GM23248 (cell line): Measurements from ENCODE around the gene SLC2A9. TPM values are rescaled to one million over a fixed set of nuclear protein-coding genes. Genes with fewer than 3 reads are reported as not detected.

Source experiments
- DNase-seq: peaks from one replicate; pipeline ENCODE4 v3.0.0-alpha.2; 2015
- H2AFZ ChIP-seq: fragments of 200-600 bp; sonication (generic); 2 replicates; pipeline ENCODE4 v1.6.1; 2016; ENCODE audit warnings: antibody characterized with exemption
- H3F3A ChIP-seq: fragments of 200-600 bp; sonication (generic); 2 replicates; pipeline ENCODE4 v1.6.1; 2016; ENCODE audit warnings: mild to moderate bottlenecking, antibody characterized with exemption, mixed run types; ENCODE audit not compliant: insufficient read depth
- H3K27ac ChIP-seq: fragments of 200-600 bp; sonication (generic); 2 replicates; pipeline ENCODE4 v1.5.1; 2016; ENCODE audit warnings: mild to moderate bottlenecking
- H3K27me3 ChIP-seq: fragments of 200-600 bp; sonication (generic); replicated peaks from 2 replicates; pipeline ENCODE4 v1.6.1; 2016; ENCODE audit warnings: mild to moderate bottlenecking; ENCODE audit not compliant: insufficient read depth
- H3K36me3 ChIP-seq: fragments of 200-600 bp; sonication (generic); 2 replicates; pipeline ENCODE4 v1.6.1; 2016; ENCODE audit warnings: low read depth, mild to moderate bottlenecking
- H3K4me1 ChIP-seq: fragments of 200-600 bp; sonication (generic); 2 replicates; pipeline ENCODE4 v1.6.1; 2016; ENCODE audit warnings: mild to moderate bottlenecking; ENCODE audit not compliant: insufficient read depth
- H3K4me2 ChIP-seq: fragments of 200-600 bp; sonication (generic); one replicate; pipeline ENCODE4 v1.6.1; 2016; ENCODE audit warnings: mild to moderate bottlenecking; ENCODE audit not compliant: unreplicated experiment
- H3K4me3 ChIP-seq: fragments of 200-600 bp; sonication (generic); 2 replicates; pipeline ENCODE4 v1.5.1; 2016; ENCODE audit warnings: mild to moderate bottlenecking
- H3K79me2 ChIP-seq: fragments of 200-600 bp; sonication (generic); 2 replicates; pipeline ENCODE4 v1.6.1; 2016; ENCODE audit warnings: mild to moderate bottlenecking; ENCODE audit not compliant: insufficient read depth
- H3K9ac ChIP-seq: fragments of 200-600 bp; sonication (generic); 2 replicates; pipeline ENCODE4 v1.6.1; 2016; ENCODE audit warnings: mild to moderate bottlenecking
- H3K9me2 ChIP-seq: fragments of 200-600 bp; sonication (generic); 2 replicates; pipeline ENCODE4 v1.6.1; 2016; ENCODE audit warnings: mixed run types, mild to moderate bottlenecking, moderate library complexity; ENCODE audit not compliant: insufficient read depth
- H3K9me3 ChIP-seq: fragments of 200-600 bp; sonication (generic); one replicate; pipeline ENCODE4 v1.6.1; 2017; ENCODE audit warnings: low read depth
- H4K20me1 ChIP-seq: fragments of 200-600 bp; sonication (generic); 2 replicates; pipeline ENCODE4 v1.6.0; 2016; ENCODE audit not compliant: insufficient read depth
- EZH2 ChIP-seq: fragments of 200-600 bp; sonication (generic); IDR thresholded peaks from 2 replicates; pipeline ENCODE4 v1.6.1; 2018; ENCODE audit warnings: antibody characterized with exemption, mild to moderate bottlenecking; ENCODE audit not compliant: insufficient read depth, poor library complexity, severe bottlenecking
- EZH2phosphoT487 ChIP-seq: fragments of 200-600 bp; sonication (generic); IDR thresholded peaks from 2 replicates; pipeline ENCODE4 v1.6.1; 2018; ENCODE audit warnings: antibody characterized with exemption, moderate library complexity, mild to moderate bottlenecking, low read depth; ENCODE audit not compliant: insufficient read depth
- WGBS, 2 experiments: methylation state at CpG; one replicate each; pipeline ENCODE4 v1.1.6; 2015 to 2017; ENCODE audit warnings: low lambda C conversion rate in 2 of 2, low coverage in 1 of 2; ENCODE audit errors: missing lambda C conversion rate in 2 of 2; 5-methylcytosine and 5-hydroxymethylcytosine counted together
- in situ Hi-C: fragments of 300-500 bp; cut with MboI; formaldehyde crosslinking; loops from 2 replicates; pipeline ENCODE4 v1.15.0; 2020
- polyA plus RNA-seq: library from polyadenylated mRNA; unstranded; fragments of >200 nt; fragmentation: Nextera tagmentation; extraction: Ambion mirVana; gene quantifications from 2 replicates; pipeline ENCODE4 v1.2.1, GENCODE V29; 2016
- total RNA-seq: library from RNA; depleted of rRNA; stranded (reverse); fragments of >200 nt; shearing (Covaris generic); gene quantifications from 2 replicates; pipeline ENCODE4 v1.2.3, GENCODE V29; 2014

The SLC2A9 gene
- total and polyA plus RNA-seq, 2 experiments from 2014 or later = 2.8 to 3.5 TPM

- Histone ChIP-seq H3K4me2 (no peak overlapping the region), H3K79me2 (no peaks in the 10 kb centered on the region)
- no peak for DNase-seq
These were observed 104.4 kb downstream of the SLC2A9 start for GRCh38 chr4:9916937-9917336.

GRCh38 chr4:9916346-9916745, 105.0 kb downstream of the SLC2A9 start:
- Histone ChIP-seq H3K27me3 (no peaks in the 10 kb centered on the region), H3K4me3 (no peak overlapping the region), H3K9ac (no peak overlapping the region), H3K4me2 (no peak overlapping the region), H3K4me1 (no peaks in the 10 kb centered on the region), H3K9me3 (no peaks in the 10 kb centered on the region), H3K36me3 (no peaks in the 10 kb centered on the region), H3K79me2 (no peaks in the 10 kb centered on the region), H3K27ac (no peak overlapping the region), H4K20me1 (no peaks in the 10 kb centered on the region), H3F3A (no peaks in the 10 kb centered on the region), H3K9me2 (no peaks in the 10 kb centered on the region), H2AFZ (no peak overlapping the region)
- in situ Hi-C loops = no loop called here
- 46% methylated on average over 1 of the region's 1 CpG for WGBS, 2 experiments
- TF ChIP-seq EZH2phosphoT487 = no peak
- no peak for TF ChIP-seq EZH2
- no peak for DNase-seq

More at GRCh38 chr4:9916937-9917336, 104.4 kb downstream of the SLC2A9 start:
- 58 to 61% methylated on average over 3 of the region's 3 CpGs for WGBS, 2 experiments
- Histone ChIP-seq H3K9me2 (no peaks in the 10 kb centered on the region), H3K36me3 (no peaks in the 10 kb centered on the region), H2AFZ (no peak overlapping the region), H3K27me3 (no peaks in the 10 kb centered on the region), H3K4me3 (no peak overlapping the region), H3K4me1 (no peaks in the 10 kb centered on the region), H3F3A (no peaks in the 10 kb centered on the region), H4K20me1 (no peaks in the 10 kb centered on the region), H3K9ac (no peak overlapping the region), H3K27ac (no peak overlapping the region), H3K9me3 (no peaks in the 10 kb centered on the region)
- no peak for TF ChIP-seq EZH2phosphoT487
- TF ChIP-seq EZH2 = no peak
- in situ Hi-C loops = no loop called here

DNA sequence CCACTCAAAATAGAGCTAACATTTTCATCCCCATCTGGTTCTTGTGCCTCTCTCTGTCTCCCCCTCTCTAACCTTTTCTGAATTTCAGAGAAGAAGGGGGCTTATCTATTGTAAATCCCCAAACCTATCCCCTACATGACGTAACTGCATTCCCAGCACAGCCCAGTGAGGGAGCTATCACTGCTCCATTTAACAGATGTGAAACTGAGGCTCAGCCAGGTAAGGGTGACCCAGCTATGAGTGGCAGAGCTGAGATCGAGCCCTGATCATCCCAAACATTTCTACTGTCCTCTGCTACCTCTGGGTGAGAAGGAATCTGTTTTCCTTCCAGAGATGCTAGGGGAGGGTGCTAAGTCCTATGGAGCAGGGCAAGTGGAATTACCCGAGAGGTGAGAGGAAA, 107.5 kb downstream of the SLC2A9 start:
- 51 to 61% methylated on average over 3 of the region's 3 CpGs for WGBS, 2 experiments
- in situ Hi-C loops = no loop called here
- Histone ChIP-seq H3K36me3 (no peaks in the 10 kb centered on the region), H2AFZ (no peak overlapping the region), H3K9me3 (no peaks in the 10 kb centered on the region), H3K4me2 (no peak overlapping the region), H3K27ac (no peak overlapping the region), H3K9me2 (no peaks in the 10 kb centered on the region), H3K4me1 (no peaks in the 10 kb centered on the region), H3K4me3 (no peak overlapping the region), H4K20me1 (no peaks in the 10 kb centered on the region), H3K9ac (no peak overlapping the region), H3K79me2 (no peaks in the 10 kb centered on the region), H3K27me3 (no peaks in the 10 kb centered on the region), H3F3A (no peaks in the 10 kb centered on the region)
- no peak for DNase-seq
- TF ChIP-seq EZH2phosphoT487 = no peak
- TF ChIP-seq EZH2 = no peak

DNA sequence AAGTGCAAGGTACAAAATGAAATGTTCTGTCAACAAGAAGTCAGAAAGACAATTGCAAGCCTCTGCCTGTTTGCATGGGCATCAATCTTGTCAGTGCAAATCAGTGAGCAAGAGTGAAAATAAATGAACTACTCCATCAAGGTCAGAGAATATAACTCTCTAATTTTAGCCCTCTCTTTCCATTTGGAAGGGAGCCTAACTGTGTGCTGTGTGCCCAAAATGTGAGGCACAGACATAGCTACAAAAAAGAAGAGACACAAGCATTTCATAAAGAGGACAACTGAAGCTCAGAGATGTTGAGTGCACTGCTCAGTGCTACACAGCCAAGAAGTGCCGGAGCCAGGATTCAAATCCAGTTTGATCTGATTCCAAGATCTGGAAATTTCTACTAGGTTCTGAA, 114.3 kb downstream of the SLC2A9 start:
- no peaks in the 10 kb centered on the region for H4K20me1 ChIP-seq
- 50 to 64% methylated on average over 1 of the region's 1 CpG for WGBS, 2 experiments
- no peaks in the 10 kb centered on the region for H3K79me2 ChIP-seq
- H3F3A ChIP-seq = no peaks in the 10 kb centered on the region
- H2AFZ ChIP-seq = no peak overlapping the region
- in situ Hi-C loops = no loop called here
- no peaks in the 10 kb centered on the region for H3K9me3 ChIP-seq
- H3K9me2 ChIP-seq = no peaks in the 10 kb centered on the region
- H3K4me3 ChIP-seq = no peak overlapping the region
- no peak overlapping the region for H3K9ac ChIP-seq
- H3K36me3 ChIP-seq = no peaks in the 10 kb centered on the region
- TF ChIP-seq EZH2 = no peak
- no peak for TF ChIP-seq EZH2phosphoT487
- no peaks in the 10 kb centered on the region for H3K27me3 ChIP-seq
- no peaks in the 10 kb centered on the region for H3K4me1 ChIP-seq
- no peak for DNase-seq
- no peak overlapping the region for H3K4me2 ChIP-seq
- H3K27ac ChIP-seq = no peak overlapping the region

DNA sequence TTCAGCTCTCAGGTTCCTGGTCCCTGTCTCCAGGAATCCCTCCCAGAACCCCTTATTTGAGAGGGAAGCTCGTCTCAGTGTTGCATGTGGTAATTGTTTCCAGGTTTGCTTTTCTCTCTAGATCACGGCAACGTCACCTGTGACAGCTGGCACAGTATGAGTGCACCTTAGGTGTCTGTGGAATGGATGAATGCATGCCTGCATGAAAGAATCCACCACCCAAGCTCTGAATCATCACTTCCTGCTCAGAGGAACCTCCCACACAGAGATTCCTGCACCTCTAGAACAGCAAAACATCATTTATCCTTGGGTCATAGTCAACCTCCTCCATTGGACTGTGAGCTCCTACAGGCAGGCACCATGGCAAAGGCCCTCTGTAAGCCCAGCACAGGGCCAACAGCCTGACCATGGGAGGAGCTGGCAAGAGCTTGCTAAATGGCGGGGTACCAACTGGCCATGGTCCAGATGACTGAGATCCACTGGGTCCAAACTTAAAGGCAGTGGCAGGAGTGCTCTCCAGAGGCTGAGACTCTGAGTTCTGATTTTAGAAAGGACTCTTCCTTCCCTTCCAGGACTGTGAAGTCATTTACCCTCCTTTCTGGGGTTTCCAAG, 116.2 kb downstream of the SLC2A9 start:
- H3K4me2 ChIP-seq = no peak overlapping the region
- no peaks in the 10 kb centered on the region for H3K4me1 ChIP-seq
- H3K27ac ChIP-seq = no peak overlapping the region
- no peaks in the 10 kb centered on the region for H3F3A ChIP-seq
- TF ChIP-seq EZH2 (no peak), EZH2phosphoT487 (no peak)
- H3K9me3 ChIP-seq = no peaks in the 10 kb centered on the region
- H3K9me2 ChIP-seq = no peaks in the 10 kb centered on the region
- H3K36me3 ChIP-seq = no peaks in the 10 kb centered on the region
- no peaks in the 10 kb centered on the region for H4K20me1 ChIP-seq
- in situ Hi-C loops = no loop called here
- no peak overlapping the region for H3K4me3 ChIP-seq
- no peak overlapping the region for H2AFZ ChIP-seq
- H3K79me2 ChIP-seq = no peaks in the 10 kb centered on the region
- DNase-seq = peak; percentile 29
- WGBS, 2 experiments = 50 to 61% methylated on average over 4 of the region's 4 CpGs
- no peak overlapping the region for H3K9ac ChIP-seq
- no peaks in the 10 kb centered on the region for H3K27me3 ChIP-seq
